IPS-20b (cell line): Measurements from ENCODE around the gene CTNNA1.

ENCODE experiments used
- H3K27ac ChIP-seq: one replicate; pipeline ENCODE4 v1.5.1; 2013; ENCODE audit warnings: low read length
- H3K27me3 ChIP-seq: 2 replicates; pipeline ENCODE4 v1.6.1; 2013; ENCODE audit warnings: mild to moderate bottlenecking, low read length, inconsistent platforms; ENCODE audit not compliant: insufficient read depth
- H3K36me3 ChIP-seq: 2 replicates; pipeline ENCODE4 v1.6.1; 2013; ENCODE audit warnings: low read depth, mild to moderate bottlenecking, inconsistent platforms, low read length, moderate library complexity; ENCODE audit not compliant: insufficient read depth
- H3K4me1 ChIP-seq: 2 replicates; pipeline ENCODE4 v1.6.1; 2013; ENCODE audit warnings: mild to moderate bottlenecking, control low read depth, inconsistent platforms, low read length, moderate library complexity; ENCODE audit not compliant: insufficient read depth
- H3K4me3 ChIP-seq: 2 replicates; pipeline ENCODE4 v1.5.1; 2013; ENCODE audit warnings: mild to moderate bottlenecking, low read length, inconsistent platforms
- H3K9ac ChIP-seq: 2 replicates; pipeline ENCODE4 v1.6.1; 2013; ENCODE audit warnings: low read depth, mild to moderate bottlenecking, inconsistent platforms, low read length, moderate library complexity
- H3K9me3 ChIP-seq: 2 replicates; pipeline ENCODE4 v1.6.1; 2013; ENCODE audit warnings: mild to moderate bottlenecking, low read depth, low read length, inconsistent platforms; ENCODE audit not compliant: insufficient read depth

Gene CTNNA1

GRCh38 chr5:138843316-138844124, 90.3 kb downstream of the CTNNA1 start:
- Histone ChIP-seq H3K36me3 (no peaks in the 10 kb centered on the region), H3K27me3 (no peaks in the 10 kb centered on the region), H3K9me3 (no peaks in the 10 kb centered on the region), H3K27ac (no peak overlapping the region), H3K9ac (no peak overlapping the region), H3K4me1 (peaks cover 7% of the 10 kb centered on the region; the same call in 1 of the 2 replicates), H3K4me3 (no peak overlapping the region)

- Histone ChIP-seq H3K4me3 (no peak overlapping the region), H3K9ac (no peak overlapping the region), H3K4me1 (peaks cover 7% of the 10 kb centered on the region; the same call in 1 of the 2 replicates), H3K36me3 (no peaks in the 10 kb centered on the region), H3K27me3 (no peaks in the 10 kb centered on the region), H3K27ac (no peak overlapping the region), H3K9me3 (no peaks in the 10 kb centered on the region)
These were observed 90.9 kb downstream of the CTNNA1 start for GRCh38 chr5:138844125-138844461.

- Histone ChIP-seq H3K4me1 (peaks cover 7% of the 10 kb centered on the region; the same call in 1 of the 2 replicates), H3K27ac (no peak overlapping the region), H3K27me3 (no peaks in the 10 kb centered on the region), H3K4me3 (no peak overlapping the region), H3K9ac (no peak overlapping the region), H3K36me3 (no peaks in the 10 kb centered on the region), H3K9me3 (no peaks in the 10 kb centered on the region)
These were observed 91.7 kb downstream of the CTNNA1 start for GRCh38 chr5:138844812-138845513.

GRCh38 chr5:138849439-138849838, 96.2 kb downstream of the CTNNA1 start:
- Histone ChIP-seq H3K4me1 (peaks cover 4% of the 10 kb centered on the region; the same call in 1 of the 2 replicates), H3K4me3 (no peak overlapping the region), H3K9ac (no peak overlapping the region), H3K27me3 (no peaks in the 10 kb centered on the region), H3K27ac (no peak overlapping the region), H3K36me3 (no peaks in the 10 kb centered on the region), H3K9me3 (no peaks in the 10 kb centered on the region)

GRCh38 chr5:138849882-138850281, 96.7 kb downstream of the CTNNA1 start:
- no peaks in the 10 kb centered on the region for H3K36me3 ChIP-seq
- no peak overlapping the region for H3K9ac ChIP-seq
- H3K4me1 ChIP-seq: peaks cover 4% of the 10 kb centered on the region; the same call in 1 of the 2 replicates
- no peak overlapping the region for H3K4me3 ChIP-seq
- H3K27ac ChIP-seq: no peak overlapping the region
- no peaks in the 10 kb centered on the region for H3K27me3 ChIP-seq
- H3K9me3 ChIP-seq: no peaks in the 10 kb centered on the region

- Histone ChIP-seq H3K27ac (no peak overlapping the region), H3K9ac (no peak overlapping the region), H3K4me3 (no peak overlapping the region), H3K9me3 (no peaks in the 10 kb centered on the region), H3K27me3 (no peaks in the 10 kb centered on the region), H3K36me3 (no peaks in the 10 kb centered on the region), H3K4me1 (no peaks in the 10 kb centered on the region; the same call in 1 of the 2 replicates)
These were observed 97.7 kb downstream of the CTNNA1 start for GRCh38 chr5:138850865-138851435.

GRCh38 chr5:138853132-138853531, 99.9 kb downstream of the CTNNA1 start:
- Histone ChIP-seq H3K27me3 (no peaks in the 10 kb centered on the region), H3K4me1 (no peaks in the 10 kb centered on the region; the same call in 1 of the 2 replicates), H3K36me3 (no peaks in the 10 kb centered on the region), H3K27ac (no peak overlapping the region), H3K9me3 (no peaks in the 10 kb centered on the region), H3K9ac (no peak overlapping the region), H3K4me3 (no peak overlapping the region)

GRCh38 chr5:138867011-138867410, 113.8 kb downstream of the CTNNA1 start:
- Histone ChIP-seq H3K27me3 (no peaks in the 10 kb centered on the region), H3K4me3 (no peak overlapping the region), H3K9me3 (peaks cover 6% of the 10 kb centered on the region), H3K9ac (no peak overlapping the region), H3K36me3 (peaks cover 10% of the 10 kb centered on the region), H3K27ac (no peak overlapping the region), H3K4me1 (peaks cover 30% of the 10 kb centered on the region)

- Histone ChIP-seq H3K36me3 (no peaks in the 10 kb centered on the region), H3K4me3 (no peak overlapping the region), H3K9ac (no peak overlapping the region), H3K27me3 (no peaks in the 10 kb centered on the region), H3K27ac (no peak overlapping the region), H3K9me3 (no peaks in the 10 kb centered on the region), H3K4me1 (peaks cover 41% of the 10 kb centered on the region)
These were observed 115.8 kb downstream of the CTNNA1 start for GRCh38 chr5:138869038-138869437.

GRCh38 chr5:138869763-138870500, 116.7 kb downstream of the CTNNA1 start:
- no peaks in the 10 kb centered on the region for H3K36me3 ChIP-seq
- no peak overlapping the region for H3K4me3 ChIP-seq
- peak overlapping the region; percentile 40; the same call in 1 of the 2 replicates for H3K9ac ChIP-seq
- H3K9me3 ChIP-seq: no peaks in the 10 kb centered on the region
- H3K4me1 ChIP-seq: peaks cover 44% of the 10 kb centered on the region
- peak overlapping the region; percentile 33 for H3K27ac ChIP-seq
- no peaks in the 10 kb centered on the region for H3K27me3 ChIP-seq

GRCh38 chr5:138870611-138871010, 117.4 kb downstream of the CTNNA1 start:
- peak overlapping the region; percentile 65 for H3K27ac ChIP-seq

More at GRCh38 chr5:138870611-138871010, 117.4 kb downstream of the CTNNA1 start:
- peaks cover 50% of the 10 kb centered on the region for H3K4me1 ChIP-seq
- H3K27me3 ChIP-seq: no peaks in the 10 kb centered on the region
- H3K9me3 ChIP-seq: no peaks in the 10 kb centered on the region
- peak overlapping the region; percentile 40; the same call in 1 of the 2 replicates for H3K9ac ChIP-seq
- H3K4me3 ChIP-seq: no peak overlapping the region
- no peaks in the 10 kb centered on the region for H3K36me3 ChIP-seq
